ENCODE measurements around the gene ATOH7. TPM values are rescaled to one million over a fixed set of nuclear protein-coding genes. Genes with fewer than 3 reads are reported as not detected.

ATOH7 gene
- total and polyA plus RNA-seq, 2 donors (not counting 1 experiment from before 2014, with no cell fraction given) = not detected

- Histone ChIP-seq H3K9me3 (ENCODE audit: control extremely low read depth in 1 of 3, control insufficient read depth in 2 of 3, insufficient read depth in 1 of 3, low read length in 2 of 3) (no peaks in the 10 kb centered on the region), H3K27me3 (replicated peaks in 1 of 4; ENCODE audit: control extremely low read depth in 1 of 4, control insufficient read depth in 3 of 4, insufficient read depth in 4 of 4, low read length in 3 of 4) (peaks cover 0 to 3% (median 0%) of the 10 kb centered on the region in 4 experiments), H2AFZ (ENCODE audit: insufficient read depth, low read depth, low read length, poor library complexity, severe bottlenecking) (no peak overlapping the region), H3K4me3 (ENCODE audit: control extremely low read depth in 1 of 5, extremely low read depth in 1 of 5, insufficient read depth in 1 of 5, low read depth in 2 of 5, low read length in 4 of 5) (no peak overlapping the region), H3K4me2 (replicated peaks; ENCODE audit: low read depth, low read length, poor library complexity, severe bottlenecking) (no peak overlapping the region), H3K27ac (ENCODE audit: low read length in 2 of 2) (no peak overlapping the region), H3K9ac (ENCODE audit: low read length) (no peak overlapping the region), H3K4me1 (ENCODE audit: control insufficient read depth in 2 of 2, insufficient read depth in 2 of 2, low read length in 2 of 2) (no peaks in the 10 kb centered on the region), H3K36me3 (replicated peaks in 1 of 2; ENCODE audit: control extremely low read depth in 1 of 2, control insufficient read depth in 1 of 2, extremely low read depth in 1 of 2, insufficient read depth in 2 of 2, low read length in 1 of 2) (no peaks in the 10 kb centered on the region), H3K79me2 (ENCODE audit: control insufficient read depth, insufficient read depth, low read length) (no peaks in the 10 kb centered on the region), H4K20me1 (ENCODE audit: control insufficient read depth, insufficient read depth, low read length, poor library complexity, severe bottlenecking) (no peaks in the 10 kb centered on the region)
- ChIA-PET POLR2A (no interaction called here), CTCF (no interaction called here)
- TF ChIP-seq EZH2 (IDR thresholded peaks at IDR 0.05; ENCODE audit: borderline replicate concordance, insufficient read depth, low read depth, low read length, poor library complexity, severe bottlenecking) (no peak), CTCF (IDR thresholded peaks at IDR 0.05) (no peak)
- no peaks in the 10 kb centered on the region for H3K27me3 Mint-ChIP-seq
- H3K4me3 Mint-ChIP-seq = no peak overlapping the region
- H3K27ac Mint-ChIP-seq = no peak overlapping the region
- intact Hi-C loops (cut with micrococcal nuclease) = no loop called here
- H3K9me3 Mint-ChIP-seq (ENCODE audit: insufficient read depth) = no peaks in the 10 kb centered on the region
- DNase-seq = no peak
- no peaks in the 10 kb centered on the region for H3K4me1 Mint-ChIP-seq
- ATAC-seq (ENCODE audit: low read depth) = no peak
- 100% methylated on average over 1 of the region's 2 CpGs for WGBS (ENCODE audit: insufficient coverage)
Observed at GRCh38 chr10:68242051-68242450, 10.1 kb upstream of the ATOH7 start.

- H3K27ac Mint-ChIP-seq = no peak overlapping the region
- Histone ChIP-seq H3K4me1 (ENCODE audit: control insufficient read depth in 2 of 2, insufficient read depth in 2 of 2, low read length in 2 of 2) (no peaks in the 10 kb centered on the region), H4K20me1 (ENCODE audit: control insufficient read depth, insufficient read depth, low read length, poor library complexity, severe bottlenecking) (no peaks in the 10 kb centered on the region), H3K36me3 (replicated peaks in 1 of 2; ENCODE audit: control extremely low read depth in 1 of 2, control insufficient read depth in 1 of 2, extremely low read depth in 1 of 2, insufficient read depth in 2 of 2, low read length in 1 of 2) (no peaks in the 10 kb centered on the region), H3K9me3 (ENCODE audit: control extremely low read depth in 1 of 3, control insufficient read depth in 2 of 3, insufficient read depth in 1 of 3, low read length in 2 of 3) (no peaks in the 10 kb centered on the region), H3K27me3 (replicated peaks in 1 of 4; ENCODE audit: control extremely low read depth in 1 of 4, control insufficient read depth in 3 of 4, insufficient read depth in 4 of 4, low read length in 3 of 4) (peaks cover 0 to 3% (median 0%) of the 10 kb centered on the region in 4 experiments), H3K27ac (ENCODE audit: low read length in 2 of 2) (no peak overlapping the region), H3K79me2 (ENCODE audit: control insufficient read depth, insufficient read depth, low read length) (no peaks in the 10 kb centered on the region), H3K4me2 (replicated peaks; ENCODE audit: low read depth, low read length, poor library complexity, severe bottlenecking) (no peak overlapping the region), H3K4me3 (ENCODE audit: control extremely low read depth in 1 of 5, extremely low read depth in 1 of 5, insufficient read depth in 1 of 5, low read depth in 2 of 5, low read length in 4 of 5) (no peak overlapping the region), H3K9ac (ENCODE audit: low read length) (no peak overlapping the region), H2AFZ (ENCODE audit: insufficient read depth, low read depth, low read length, poor library complexity, severe bottlenecking) (no peak overlapping the region)
- TF ChIP-seq CTCF (IDR thresholded peaks at IDR 0.05) (no peak), EZH2 (IDR thresholded peaks at IDR 0.05; ENCODE audit: borderline replicate concordance, insufficient read depth, low read depth, low read length, poor library complexity, severe bottlenecking) (no peak)
- no peaks in the 10 kb centered on the region for H3K4me1 Mint-ChIP-seq
- H3K4me3 Mint-ChIP-seq = no peak overlapping the region
- POLR2A ChIA-PET = no interaction called here
- H3K27me3 Mint-ChIP-seq = no peaks in the 10 kb centered on the region
- WGBS (ENCODE audit: insufficient coverage) = 76% methylated on average over 4 of the region's 5 CpGs
- no peak for DNase-seq
- intact Hi-C loops (cut with micrococcal nuclease) = no loop called here
- no peaks in the 10 kb centered on the region for H3K9me3 Mint-ChIP-seq (ENCODE audit: insufficient read depth)
- CTCF ChIA-PET = no interaction called here
- no peak for ATAC-seq (ENCODE audit: low read depth)
Observed at GRCh38 chr10:68239596-68240150, 7.8 kb upstream of the ATOH7 start.
